Subcutaneous adipose tissue (tissue), 4 donors: ENCODE measurements around the gene CSNK1E. TPM values are rescaled to one million over a fixed set of nuclear protein-coding genes. Genes with fewer than 3 reads are reported as not detected.

Source experiments
- total RNA-seq, 4 donors: library from RNA; depleted of rRNA; stranded (reverse); fragments of >200 nt; gene quantifications; one replicate each; pipeline ENCODE4 v1.1.0, GENCODE V29; 2016
- TF ChIP-seq, protein P1 (sequence below): fragments of 450-650 bp; IDR thresholded peaks from one replicate; pipeline ENCODE4 v1.5.1; 2016; ENCODE audit warnings: low read depth, mild to moderate bottlenecking, control low read depth, antibody characterized with exemption, moderate library complexity

CSNK1E gene
- total RNA-seq, 4 donors from 2014 or later = 59.7 to 156 (median 90.5) TPM

DNA sequence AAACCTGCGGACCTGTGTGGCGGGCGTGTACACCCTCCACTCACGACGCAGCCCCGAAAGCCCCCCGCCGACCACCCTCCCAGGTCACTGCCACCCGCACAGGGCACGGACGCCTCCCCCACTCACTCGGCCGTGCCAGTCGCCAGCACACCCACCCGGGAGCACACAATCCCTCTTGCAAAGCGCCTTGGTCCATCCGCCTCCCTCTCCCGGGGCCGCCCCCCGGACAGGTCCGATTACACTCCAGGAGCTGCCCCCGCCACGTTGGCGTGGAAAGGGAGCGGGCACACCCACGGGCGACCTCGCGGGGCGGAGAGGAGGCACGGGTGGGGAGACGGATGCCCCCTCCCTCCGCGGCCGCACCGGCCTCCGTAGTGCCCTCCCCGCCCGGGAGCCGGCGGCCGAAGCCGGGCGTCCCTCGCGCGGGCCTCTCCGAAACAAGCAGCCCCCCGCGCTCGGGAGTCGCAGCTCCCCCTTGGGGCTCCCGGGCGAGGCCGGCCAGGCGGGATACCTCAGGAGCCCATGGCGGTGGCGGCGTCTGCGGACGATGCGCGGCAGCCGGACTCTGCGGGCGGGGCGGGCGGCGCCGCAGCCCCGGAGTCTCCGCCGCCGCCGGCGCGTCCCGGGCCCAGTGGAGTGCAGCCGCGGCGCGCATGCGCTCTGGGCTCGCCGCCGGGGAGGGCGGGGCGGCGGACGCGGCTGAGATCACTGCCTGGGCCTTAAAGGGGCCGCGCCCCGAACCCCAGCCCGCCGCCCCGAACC lies 44.7 kb downstream of the CSNK1E start, which contains the start of gene TMEM184B:
TSS of gene TMEM184B (minus strand) at position 638 of the 762 bp plus-strand sequence. CDS start 25,049 bp downstream, outside the sequence.
- TF ChIP-seq, protein P1, sequence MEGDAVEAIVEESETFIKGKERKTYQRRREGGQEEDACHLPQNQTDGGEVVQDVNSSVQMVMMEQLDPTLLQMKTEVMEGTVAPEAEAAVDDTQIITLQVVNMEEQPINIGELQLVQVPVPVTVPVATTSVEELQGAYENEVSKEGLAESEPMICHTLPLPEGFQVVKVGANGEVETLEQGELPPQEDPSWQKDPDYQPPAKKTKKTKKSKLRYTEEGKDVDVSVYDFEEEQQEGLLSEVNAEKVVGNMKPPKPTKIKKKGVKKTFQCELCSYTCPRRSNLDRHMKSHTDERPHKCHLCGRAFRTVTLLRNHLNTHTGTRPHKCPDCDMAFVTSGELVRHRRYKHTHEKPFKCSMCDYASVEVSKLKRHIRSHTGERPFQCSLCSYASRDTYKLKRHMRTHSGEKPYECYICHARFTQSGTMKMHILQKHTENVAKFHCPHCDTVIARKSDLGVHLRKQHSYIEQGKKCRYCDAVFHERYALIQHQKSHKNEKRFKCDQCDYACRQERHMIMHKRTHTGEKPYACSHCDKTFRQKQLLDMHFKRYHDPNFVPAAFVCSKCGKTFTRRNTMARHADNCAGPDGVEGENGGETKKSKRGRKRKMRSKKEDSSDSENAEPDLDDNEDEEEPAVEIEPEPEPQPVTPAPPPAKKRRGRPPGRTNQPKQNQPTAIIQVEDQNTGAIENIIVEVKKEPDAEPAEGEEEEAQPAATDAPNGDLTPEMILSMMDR = no peak

DNA sequence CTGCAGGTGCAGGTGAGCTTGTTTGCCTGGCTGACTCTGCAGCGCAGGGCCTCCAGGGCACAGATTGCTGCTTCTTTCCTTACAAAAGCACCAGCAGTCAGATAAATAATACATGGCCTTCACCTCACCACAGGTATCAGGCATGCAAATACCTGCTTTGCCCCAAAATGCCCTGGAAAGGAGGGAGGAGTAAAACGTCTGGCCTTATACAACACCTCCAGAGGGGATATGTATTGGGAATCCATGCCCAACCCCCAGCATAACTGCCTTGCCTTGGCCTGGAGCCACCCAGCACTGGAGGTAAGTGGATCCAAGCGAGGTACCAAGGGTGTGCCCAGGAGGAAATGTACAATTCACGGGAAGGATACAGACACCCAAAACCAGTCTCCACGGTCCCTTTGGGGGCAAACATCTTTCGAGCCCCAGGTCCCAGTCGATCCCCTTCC lies 45.3 kb downstream of the CSNK1E start:
- TF ChIP-seq, protein P1 = no peak

DNA sequence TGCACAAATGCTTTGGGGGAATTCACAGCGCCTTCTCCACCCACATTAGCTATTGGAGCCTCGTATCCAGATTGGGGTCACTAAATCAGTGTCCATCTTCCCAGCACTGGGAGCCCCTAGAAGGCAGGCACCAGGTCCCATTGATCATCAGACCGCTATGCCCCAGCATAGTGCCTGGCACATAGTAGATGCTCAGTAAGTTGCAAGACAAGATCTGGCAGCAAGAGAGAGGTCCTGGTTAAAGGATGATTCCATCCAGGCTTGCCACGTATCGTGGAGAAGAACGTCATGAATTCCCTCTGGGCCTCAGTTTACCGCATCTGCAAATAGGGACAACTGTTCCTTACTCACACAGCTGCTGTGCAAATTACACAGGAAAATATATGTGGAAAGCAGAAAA lies 46.1 kb downstream of the CSNK1E start:
- TF ChIP-seq, protein P1 = no peak

DNA sequence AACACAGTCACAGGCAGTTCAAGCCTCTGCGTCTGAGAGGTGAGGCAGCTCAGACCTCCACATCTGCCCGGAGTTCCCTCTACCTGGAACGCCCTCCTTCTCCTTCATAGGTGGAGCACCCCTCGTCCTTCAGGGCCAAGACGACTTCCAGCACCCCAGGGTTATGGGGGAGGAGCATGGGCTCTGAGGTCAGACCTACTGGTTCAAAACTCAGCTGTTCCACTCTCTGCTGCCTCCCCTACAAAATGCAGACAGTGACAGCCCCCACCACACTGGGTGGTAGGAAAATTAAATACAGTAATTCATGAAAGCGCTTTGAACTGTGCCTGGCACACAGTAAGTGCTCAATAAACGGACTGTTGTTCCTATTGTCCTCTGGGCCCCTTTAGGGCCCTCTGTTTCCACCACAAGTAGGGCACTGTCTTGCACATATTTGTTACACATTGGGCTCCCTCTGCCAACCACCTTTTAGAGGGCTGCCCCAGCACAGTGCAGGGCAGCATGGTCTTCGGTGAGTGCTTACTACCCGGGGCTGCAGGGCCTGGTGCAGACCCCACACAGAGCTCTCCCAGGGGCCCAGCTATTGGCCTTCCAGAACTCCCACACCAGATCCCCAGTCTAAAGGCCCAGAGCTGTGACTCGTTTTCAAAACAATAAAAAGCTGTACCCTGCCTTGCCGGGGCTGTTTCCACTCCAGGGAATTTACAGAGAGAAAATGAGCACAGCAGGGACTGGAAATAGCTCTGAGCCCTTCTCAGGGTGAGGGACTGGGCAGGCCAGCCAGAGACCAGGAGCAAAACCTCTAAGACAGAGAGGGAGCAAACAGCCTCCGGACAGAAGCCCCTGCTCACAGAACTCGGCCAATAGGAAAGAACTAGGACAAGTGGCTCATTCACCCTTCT lies 46.9 kb downstream of the CSNK1E start:
- TF ChIP-seq, protein P1 = no peak

DNA sequence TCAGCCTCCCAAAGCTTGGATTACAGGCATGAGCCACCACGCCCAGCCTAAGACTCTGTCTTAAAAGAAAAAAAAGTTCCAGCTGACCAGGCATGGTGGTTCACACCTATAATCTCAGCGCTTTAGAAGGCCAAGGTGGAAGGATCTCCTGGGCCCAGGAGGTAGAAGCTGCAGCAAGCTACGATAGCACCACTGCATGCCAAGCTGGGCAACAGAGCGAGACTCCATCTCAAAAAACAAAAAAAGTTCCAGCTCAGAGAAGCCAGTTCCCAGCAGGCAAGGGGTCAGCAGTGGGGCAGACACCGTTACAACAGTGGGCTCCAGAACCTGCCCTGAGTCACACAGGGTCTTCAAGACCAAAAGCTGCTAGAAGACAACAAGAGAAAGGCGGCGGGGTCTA lies 47.8 kb downstream of the CSNK1E start:
- TF ChIP-seq, protein P1 = no peak

DNA sequence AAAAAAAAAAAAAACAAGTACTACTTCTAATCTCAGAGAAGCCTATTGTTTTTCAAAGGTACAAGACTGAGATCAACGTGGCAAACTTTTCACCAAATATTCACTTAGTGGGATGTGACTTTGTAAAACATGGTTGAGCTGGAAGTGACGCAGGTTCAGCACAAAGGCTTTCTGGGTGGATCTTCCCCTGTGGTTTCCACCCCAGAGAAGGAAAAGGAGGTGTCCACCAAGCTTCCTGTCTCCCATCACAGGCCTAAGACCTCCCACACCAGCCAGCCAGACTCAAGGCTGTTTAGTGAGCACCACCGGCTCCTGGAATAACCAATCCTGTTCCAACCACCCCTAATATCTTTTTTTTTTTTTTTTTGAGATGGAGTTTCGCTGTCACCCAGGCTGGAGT lies 50.1 kb downstream of the CSNK1E start:
- TF ChIP-seq, protein P1 = no peak

DNA sequence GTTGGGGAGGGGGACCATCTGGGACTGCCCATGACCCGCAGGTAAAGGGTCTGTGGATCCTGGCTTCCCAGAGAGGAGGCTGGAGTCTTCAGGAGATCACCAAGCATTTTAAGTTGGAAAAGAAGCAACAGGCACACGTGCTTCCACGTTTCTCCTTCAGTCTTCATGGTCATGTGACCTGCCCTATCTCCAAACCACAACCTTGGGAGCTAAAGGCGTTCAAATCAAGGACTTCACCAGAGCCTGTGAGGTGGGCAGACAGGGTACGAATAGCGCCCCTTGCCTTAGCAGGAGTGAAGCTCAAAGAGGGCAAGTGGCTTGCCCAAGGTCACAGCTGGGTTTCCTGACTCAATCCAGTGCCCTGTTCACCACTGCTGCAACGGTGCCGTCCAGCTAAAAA lies 51.1 kb downstream of the CSNK1E start:
- TF ChIP-seq, protein P1 = no peak
